ENCODE measurements around the gene KCNK18.

GRCh38 chr10:117228210-117228609 is 30.9 kb downstream of the KCNK18 start:
- no peak for TF ChIP-seq STAT1 (IDR thresholded peaks at IDR 0.05; ENCODE audit: unreplicated experiment)
- TF ChIP-seq CTCF (conservative IDR thresholded peaks at IDR 0.05; ENCODE audit: low read depth in 2 of 2): no peak
- no peak for TF ChIP-seq EZH2 (IDR thresholded peaks at IDR 0.05; ENCODE audit: low read depth, unreplicated experiment)
- TF ChIP-seq, protein P1, sequence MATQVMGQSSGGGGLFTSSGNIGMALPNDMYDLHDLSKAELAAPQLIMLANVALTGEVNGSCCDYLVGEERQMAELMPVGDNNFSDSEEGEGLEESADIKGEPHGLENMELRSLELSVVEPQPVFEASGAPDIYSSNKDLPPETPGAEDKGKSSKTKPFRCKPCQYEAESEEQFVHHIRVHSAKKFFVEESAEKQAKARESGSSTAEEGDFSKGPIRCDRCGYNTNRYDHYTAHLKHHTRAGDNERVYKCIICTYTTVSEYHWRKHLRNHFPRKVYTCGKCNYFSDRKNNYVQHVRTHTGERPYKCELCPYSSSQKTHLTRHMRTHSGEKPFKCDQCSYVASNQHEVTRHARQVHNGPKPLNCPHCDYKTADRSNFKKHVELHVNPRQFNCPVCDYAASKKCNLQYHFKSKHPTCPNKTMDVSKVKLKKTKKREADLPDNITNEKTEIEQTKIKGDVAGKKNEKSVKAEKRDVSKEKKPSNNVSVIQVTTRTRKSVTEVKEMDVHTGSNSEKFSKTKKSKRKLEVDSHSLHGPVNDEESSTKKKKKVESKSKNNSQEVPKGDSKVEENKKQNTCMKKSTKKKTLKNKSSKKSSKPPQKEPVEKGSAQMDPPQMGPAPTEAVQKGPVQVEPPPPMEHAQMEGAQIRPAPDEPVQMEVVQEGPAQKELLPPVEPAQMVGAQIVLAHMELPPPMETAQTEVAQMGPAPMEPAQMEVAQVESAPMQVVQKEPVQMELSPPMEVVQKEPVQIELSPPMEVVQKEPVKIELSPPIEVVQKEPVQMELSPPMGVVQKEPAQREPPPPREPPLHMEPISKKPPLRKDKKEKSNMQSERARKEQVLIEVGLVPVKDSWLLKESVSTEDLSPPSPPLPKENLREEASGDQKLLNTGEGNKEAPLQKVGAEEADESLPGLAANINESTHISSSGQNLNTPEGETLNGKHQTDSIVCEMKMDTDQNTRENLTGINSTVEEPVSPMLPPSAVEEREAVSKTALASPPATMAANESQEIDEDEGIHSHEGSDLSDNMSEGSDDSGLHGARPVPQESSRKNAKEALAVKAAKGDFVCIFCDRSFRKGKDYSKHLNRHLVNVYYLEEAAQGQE (IDR thresholded peaks at IDR 0.05; ENCODE audit: unreplicated experiment): no peak
- TF ChIP-seq EZH2phosphoT487 (IDR thresholded peaks at IDR 0.05; ENCODE audit: unreplicated experiment): no peak
- no peak for TF ChIP-seq POLR2AphosphoS5 (IDR thresholded peaks at IDR 0.05; ENCODE audit: low read depth)
- TF ChIP-seq ZNF331 (CRISPR knock-in tag; IDR thresholded peaks at IDR 0.05; ENCODE audit: low read depth): no peak
